ENCODE measurements around the gene PDLIM4.

The PDLIM4 gene

DNA sequence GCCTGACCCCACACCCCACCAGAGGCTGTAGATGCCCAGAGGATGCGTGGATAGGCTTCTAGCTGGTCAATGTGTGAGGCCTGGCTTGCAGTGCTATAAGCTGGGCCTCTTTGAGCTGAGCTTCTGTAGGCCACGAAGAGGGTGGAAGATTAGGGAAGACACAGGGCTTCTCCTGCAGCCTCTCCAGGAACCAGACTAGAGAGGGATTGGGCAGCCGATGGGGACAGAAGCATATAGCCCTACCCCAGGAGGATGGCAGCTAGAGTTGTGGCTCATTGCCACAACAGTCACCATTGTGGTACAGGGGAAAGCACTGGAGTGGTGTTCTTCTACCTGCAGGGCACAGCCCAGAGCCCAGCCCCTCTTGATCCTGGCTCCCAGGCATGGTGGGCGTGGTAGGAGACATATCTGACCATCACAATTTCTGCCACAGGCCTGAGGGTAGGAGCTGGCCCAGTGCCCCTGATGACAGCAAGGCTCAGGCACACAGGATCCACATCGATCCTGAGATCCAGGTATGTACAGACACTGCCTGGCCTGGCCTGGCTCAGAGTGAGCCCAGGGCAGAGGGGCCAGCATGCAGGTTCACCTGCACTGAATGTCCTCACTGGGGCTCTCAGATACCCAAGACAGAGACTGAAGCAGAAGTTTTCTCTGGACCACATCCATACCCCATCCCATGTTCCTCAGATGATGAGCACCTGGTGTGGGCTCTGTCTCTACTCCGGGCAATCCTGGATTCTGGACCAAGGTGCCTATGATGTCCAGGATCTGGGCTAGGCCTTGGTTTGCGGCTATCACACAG, 8.7 kb downstream of the PDLIM4 start:
- in situ Hi-C loops (cut with MboI; ENCODE audit: low sequenced_read_pairs) = no loop called here

DNA sequence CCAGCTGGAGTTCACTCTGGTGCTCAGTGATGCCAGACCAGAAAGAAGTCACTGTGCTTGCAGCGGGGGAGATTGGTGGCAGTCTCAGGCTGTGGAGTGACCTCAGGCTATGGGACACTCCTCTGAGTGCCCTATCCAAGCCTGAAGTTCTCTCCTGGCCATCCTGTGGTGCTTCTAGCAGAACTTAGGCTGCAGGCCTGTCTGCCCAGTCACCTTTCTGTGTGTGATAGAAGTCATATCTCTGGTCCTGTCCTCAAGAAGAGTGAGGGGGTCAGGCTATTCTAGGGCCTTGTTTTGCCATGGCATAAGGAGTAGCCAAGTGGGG, 9.3 kb downstream of the PDLIM4 start:
- in situ Hi-C loops (cut with MboI; ENCODE audit: low sequenced_read_pairs) = no loop called here

DNA sequence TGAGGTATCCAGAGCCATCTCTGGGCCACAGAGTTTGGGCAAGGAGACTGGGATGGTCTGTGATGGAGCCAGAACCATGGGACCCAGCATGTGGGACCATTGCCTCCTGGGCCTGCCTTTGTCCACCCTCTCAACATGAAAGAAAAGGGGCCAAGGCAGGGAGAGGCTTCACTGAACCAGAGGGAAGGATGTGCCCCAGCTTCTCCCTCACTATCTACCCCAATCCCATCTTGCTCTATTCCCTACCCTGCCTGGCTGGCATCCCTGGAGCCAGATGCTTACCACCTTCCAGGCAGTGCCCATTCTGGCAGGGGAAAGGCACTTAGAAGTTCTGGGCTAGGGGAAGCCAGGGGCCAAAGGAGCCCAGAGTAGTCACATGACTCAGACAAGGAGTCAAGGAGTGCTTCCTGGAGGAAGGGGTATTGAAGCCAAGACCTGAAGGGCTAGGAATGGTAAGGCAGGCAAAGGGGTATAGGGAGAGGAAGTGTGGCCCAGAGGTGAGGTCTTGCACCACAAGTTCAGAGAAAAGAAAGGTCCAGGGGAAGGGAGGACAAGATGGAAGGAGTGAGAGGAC, 9.8 kb downstream of the PDLIM4 start:
- in situ Hi-C loops (cut with MboI; ENCODE audit: low sequenced_read_pairs) = no loop called here

DNA sequence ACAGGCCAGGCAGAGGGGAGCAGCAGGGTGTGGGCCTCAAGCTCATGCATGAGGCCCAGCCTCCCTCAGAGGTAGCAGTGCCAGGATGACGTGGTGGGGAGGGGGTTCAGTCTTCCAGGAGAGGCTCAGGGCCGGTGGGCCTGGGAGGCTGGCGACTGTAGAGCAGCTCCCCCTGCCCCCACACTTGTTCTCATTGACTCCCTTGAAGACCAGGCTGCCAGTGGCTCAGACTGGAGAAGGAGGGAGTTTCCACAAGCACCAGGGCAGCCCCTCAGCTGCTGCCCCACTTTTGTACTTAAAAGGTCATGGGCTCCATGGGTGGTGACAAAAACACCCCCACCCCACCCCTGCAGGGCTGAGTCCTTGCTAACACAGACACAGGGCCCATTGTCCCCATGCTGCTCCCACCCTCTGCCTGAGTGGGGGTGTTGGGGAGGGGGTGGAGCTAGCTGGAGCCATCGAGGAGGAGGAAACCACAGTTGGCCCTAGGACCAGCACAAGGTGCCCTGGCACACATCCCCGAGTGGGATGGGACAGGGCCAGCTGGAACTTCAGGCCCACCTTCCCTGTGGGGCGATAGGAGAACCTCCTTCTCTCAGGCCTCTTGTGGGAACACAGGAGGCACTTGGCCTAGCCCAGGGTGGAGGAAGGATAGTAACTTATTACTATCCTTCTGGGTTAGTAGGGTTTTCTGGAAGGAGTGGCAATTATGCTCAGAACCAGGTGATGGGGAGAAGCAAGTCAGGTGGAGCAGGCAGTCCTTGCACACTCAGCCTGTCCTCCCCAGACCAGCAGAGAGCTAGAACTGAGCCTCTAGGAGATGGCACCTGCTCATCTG, 10.7 kb downstream of the PDLIM4 start:
- in situ Hi-C loops (cut with MboI; ENCODE audit: low sequenced_read_pairs) = no loop called here

GRCh38 chr5:132268769-132269551, 11.5 kb downstream of the PDLIM4 start:
- in situ Hi-C loops (cut with MboI; ENCODE audit: low sequenced_read_pairs) = no loop called here

GRCh38 chr5:132269635-132270334, 12.3 kb downstream of the PDLIM4 start:
- in situ Hi-C loops (cut with MboI; ENCODE audit: low sequenced_read_pairs) = no loop called here

GRCh38 chr5:132270335-132270665, 12.8 kb downstream of the PDLIM4 start:
- in situ Hi-C loops (cut with MboI; ENCODE audit: low sequenced_read_pairs) = no loop called here

- in situ Hi-C loops (cut with MboI; ENCODE audit: low sequenced_read_pairs) = no loop called here
Measured at GRCh38 chr5:132270706-132271105, 13.2 kb downstream of the PDLIM4 start.

DNA sequence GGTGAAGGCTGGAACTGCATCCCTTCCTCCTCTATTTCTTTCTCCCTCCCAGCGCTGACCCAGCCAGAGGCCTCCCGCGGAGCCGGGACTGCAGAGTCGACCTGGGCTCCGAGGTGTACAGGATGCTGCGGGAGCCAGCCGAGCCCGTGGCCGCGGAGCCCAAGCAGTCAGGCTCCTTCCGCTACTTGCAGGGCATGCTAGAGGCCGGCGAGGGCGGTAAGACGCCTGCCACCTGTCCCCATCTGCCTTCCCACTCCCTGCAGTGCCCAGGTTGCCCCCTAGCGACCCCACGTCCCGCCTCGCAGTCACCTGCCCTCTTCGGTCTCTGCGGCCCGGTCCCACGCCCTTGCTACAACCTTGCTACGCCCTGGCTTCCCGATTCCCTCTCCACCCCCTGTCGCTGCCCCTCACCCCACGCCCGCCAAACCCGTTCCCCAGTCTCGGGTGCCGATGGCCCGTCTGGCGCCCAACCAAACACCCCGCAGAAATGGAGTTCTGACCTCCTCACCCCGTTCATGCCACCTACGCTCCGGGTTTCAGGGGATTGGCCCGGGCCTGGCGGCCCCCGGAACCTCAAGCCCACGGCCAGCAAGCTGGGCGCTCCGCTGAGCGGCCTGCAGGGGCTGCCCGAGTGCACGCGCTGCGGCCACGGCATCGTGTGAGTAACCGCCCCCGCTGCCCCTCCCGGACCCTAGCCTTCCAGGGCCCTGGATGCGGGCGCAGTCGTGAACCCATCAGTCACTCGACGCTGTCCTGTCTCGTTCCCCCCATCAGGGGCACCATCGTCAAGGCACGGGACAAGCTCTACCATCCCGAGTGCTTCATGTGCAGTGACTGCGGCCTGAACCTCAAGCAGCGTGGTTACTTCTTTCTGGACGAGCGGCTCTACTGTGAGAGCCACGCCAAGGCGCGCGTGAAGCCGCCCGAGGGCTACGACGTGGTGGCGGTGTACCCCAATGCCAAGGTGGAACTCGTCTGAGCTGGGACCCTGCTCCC, 14.1 kb downstream of the PDLIM4 start:
- in situ Hi-C loops (cut with MboI; ENCODE audit: low sequenced_read_pairs) = no loop called here

GRCh38 chr5:132272311-132273210, 15.1 kb downstream of the PDLIM4 start:
- in situ Hi-C loops (cut with MboI; ENCODE audit: low sequenced_read_pairs) = no loop called here

DNA sequence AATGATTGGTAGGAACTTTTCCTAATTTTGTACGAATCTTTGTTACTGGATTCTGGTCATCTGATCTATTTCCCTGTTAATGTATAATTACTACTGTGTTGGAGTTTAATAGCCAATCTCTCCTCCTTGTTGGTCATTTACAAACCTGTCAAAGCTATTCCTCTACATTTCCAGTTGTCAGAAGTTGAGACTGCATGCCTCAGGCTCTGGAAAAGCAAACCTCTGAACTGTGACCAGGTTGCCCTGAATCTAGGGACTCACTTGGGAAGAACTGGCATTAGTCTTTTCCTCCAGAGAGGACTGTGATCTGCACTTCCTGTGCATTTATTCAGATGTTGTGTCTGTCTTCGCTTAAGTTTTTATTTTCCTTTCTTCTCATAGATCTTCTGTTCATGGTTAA, 16.1 kb downstream of the PDLIM4 start:
- in situ Hi-C loops (cut with MboI; ENCODE audit: low sequenced_read_pairs) = no loop called here

GRCh38 chr5:132274050-132274792, 16.7 kb downstream of the PDLIM4 start:
- in situ Hi-C loops (cut with MboI; ENCODE audit: low sequenced_read_pairs) = no loop called here

GRCh38 chr5:132275367-132276220, 18.1 kb downstream of the PDLIM4 start:
- in situ Hi-C loops (cut with MboI; ENCODE audit: low sequenced_read_pairs) = no loop called here

GRCh38 chr5:132277256-132277655, 19.8 kb downstream of the PDLIM4 start:
- in situ Hi-C loops (cut with MboI; ENCODE audit: low sequenced_read_pairs) = no loop called here

- in situ Hi-C loops (cut with MboI; ENCODE audit: low sequenced_read_pairs) = no loop called here
Measured at GRCh38 chr5:132277971-132278853, 20.7 kb downstream of the PDLIM4 start.

- in situ Hi-C loops (cut with MboI; ENCODE audit: low sequenced_read_pairs) = no loop called here
Measured at GRCh38 chr5:132279801-132280200, 22.3 kb downstream of the PDLIM4 start.

Data from HL-60/S4 treated with retinoic acid at 250 ng/mL for 4 days and 3 days (cell line).